Caki2 (cell line): ENCODE data around the gene ANKRD17. TPM values are rescaled to one million over a fixed set of nuclear protein-coding genes. Genes with fewer than 3 reads are reported as not detected.

ENCODE experiments used
- DNase-seq: peaks from one replicate; pipeline ENCODE4 v3.0.0-alpha.2; 2015; ENCODE audit warnings: low read depth
- in situ Hi-C: cut with HindIII; loops from 2 replicates; pipeline ENCODE4 v1.10.0; 2016; ENCODE audit warnings: low sequenced_read_pairs, low pct_unique_long_range_greater_than_20kb, mixed read lengths
- total RNA-seq: library from RNA; depleted of rRNA; stranded (reverse); fragments of >200 nt; shearing (Covaris generic); gene quantifications from 2 replicates; pipeline ENCODE4 v1.2.3, GENCODE V29; 2014; ENCODE audit warnings: low replicate concordance

Gene ANKRD17
- total RNA-seq, 1 experiment from 2014 or later, result 20.5 TPM

GRCh38 chr4:73166212-73166611 lies 92.4 kb downstream of the ANKRD17 start:
- in situ Hi-C loops, result no loop called here
- DNase-seq, result no peak

DNA sequence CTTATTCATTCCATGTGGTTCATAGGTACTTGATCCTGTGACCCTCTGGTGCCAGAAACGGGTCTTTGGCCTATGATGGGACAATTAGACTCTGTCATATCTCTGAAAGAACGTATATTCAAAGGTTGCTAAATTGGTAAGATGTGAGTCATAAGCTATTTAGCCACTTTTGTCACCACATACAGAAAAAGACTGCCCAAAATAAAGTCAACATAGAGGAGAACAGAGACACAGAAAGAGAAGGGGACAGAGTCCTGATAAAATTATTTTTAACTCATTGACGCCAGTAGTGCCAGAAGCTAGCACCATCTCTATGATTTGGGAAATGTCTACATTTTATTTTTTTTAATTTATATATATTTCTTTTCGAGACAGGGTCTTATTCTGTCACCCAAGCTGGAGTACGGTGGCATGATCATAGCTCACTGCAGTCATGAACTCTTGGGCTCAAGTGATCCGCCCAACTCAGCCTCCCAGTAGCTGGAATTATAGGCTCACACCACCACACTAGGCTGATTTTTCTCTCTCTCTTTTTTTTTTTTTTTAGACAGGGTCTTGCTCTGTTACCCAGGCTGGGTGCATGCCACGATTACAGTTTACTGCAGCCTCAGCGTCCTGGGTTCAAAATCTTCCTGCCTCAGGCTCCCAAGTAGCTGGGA lies 96.9 kb downstream of the ANKRD17 start:
- in situ Hi-C loops, result no loop called here
- DNase-seq, result no peak

- in situ Hi-C loops, result no loop called here
- no peak for DNase-seq
These were observed 102.2 kb downstream of the ANKRD17 start for GRCh38 chr4:73156394-73156793.

DNA sequence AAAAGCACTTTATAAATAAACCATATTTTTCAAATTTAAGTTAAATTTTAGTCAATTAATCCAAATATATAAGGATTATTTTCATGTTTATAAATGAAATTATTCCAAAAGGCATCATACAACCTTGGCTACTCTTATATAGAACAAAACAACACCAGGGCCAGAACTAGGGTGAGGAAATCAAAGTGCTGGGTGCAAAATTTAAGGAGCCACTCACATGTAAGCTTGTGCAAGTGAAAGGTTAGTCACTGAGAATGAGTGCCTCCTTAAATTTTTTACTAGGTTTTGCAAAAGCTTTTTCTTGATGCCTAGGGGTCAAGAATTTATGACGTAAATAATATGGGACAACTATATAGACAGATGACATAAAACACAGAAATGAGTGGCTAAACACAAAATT lies 105.7 kb downstream of the ANKRD17 start:
- no peak for DNase-seq
- in situ Hi-C loops, result no loop called here

DNA sequence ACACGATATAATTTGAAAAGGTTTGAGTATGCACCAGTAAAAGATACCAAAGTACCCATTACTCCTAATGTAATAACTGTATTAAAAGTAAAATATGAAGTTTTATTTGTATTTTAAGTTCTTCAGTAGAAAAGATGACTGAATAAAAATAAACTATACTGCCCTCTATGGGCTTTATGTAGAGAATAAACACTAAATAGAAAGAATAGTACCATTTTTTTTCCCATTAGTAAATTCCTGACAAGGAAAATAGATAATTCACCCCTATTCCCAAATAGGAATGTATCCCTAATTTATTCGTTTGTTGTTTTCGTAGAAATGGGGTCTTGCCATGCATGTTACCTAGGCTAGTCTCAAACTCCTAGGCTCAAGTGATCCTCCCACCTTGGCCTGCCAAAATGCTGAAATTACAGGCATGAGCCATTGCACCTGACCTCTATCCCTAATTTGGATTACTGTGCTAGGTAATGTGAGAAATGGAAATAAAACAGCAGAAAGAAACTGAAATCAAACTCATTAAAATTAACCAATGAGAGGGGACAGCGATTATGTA lies 115.5 kb downstream of the ANKRD17 start:
- no peak for DNase-seq
- in situ Hi-C loops, result no loop called here

DNA sequence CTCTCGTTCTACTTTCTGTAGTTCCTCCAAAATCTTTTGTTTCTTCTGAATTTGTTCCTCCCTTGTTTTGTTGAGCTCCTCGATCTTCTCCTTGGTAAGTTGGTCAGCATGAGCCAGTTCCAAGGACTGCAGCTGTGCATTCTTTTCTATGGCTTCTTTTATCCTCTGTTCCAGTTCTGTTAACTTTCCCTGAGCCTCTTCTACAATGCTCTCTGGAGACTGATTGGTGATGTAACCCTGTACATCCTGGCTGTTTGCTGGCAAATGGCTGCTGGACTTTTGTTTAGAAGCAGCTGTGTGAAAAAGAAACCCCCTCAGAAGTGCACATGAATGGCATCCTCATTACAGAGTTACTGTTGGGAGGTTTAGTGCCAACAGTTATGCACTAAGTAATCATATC lies 118.6 kb downstream of the ANKRD17 start:
- in situ Hi-C loops, result no loop called here
- DNase-seq, result no peak

GRCh38 chr4:73139245-73139644 lies 119.4 kb downstream of the ANKRD17 start:
- DNase-seq, result no peak
- in situ Hi-C loops, result no loop called here

DNA sequence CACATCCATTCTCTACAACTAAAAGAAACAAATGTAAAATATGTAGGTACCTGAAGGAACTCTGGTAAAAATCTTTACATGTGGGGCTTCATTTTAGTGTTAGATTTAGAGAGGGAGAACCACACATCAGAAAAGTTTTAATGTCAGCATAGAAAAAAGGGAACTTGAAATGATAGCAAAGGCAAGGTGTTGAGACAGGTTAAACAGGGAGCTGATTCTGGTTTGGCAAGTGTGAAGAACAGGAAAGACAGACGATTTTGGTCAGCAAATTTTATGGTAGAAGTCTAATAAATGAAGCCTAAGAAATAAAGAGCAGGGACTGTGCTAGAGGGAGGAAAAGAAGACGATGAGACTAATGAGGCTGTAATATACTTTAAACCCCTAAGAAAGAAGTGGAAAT lies 121.5 kb downstream of the ANKRD17 start:
- in situ Hi-C loops, result no loop called here
- DNase-seq, result no peak

DNA sequence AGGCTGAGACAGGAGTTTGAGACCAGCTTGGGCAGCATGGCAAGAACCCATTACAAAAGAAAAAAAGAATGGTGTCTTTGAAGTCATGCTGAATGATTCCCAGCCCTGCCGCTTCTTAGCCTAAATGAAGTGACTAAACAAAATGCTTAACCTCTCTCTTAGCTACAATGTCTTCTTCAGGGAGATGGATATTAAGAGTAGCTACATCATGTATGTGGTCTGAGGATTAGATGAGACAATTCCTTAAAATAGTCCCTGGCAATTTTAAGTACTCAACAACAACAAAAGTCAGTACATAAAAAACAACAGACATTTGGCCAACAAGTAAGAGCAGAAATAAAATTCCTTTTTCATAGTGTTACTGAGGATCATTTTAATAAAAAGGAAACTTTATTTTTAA lies 124.8 kb downstream of the ANKRD17 start:
- DNase-seq, result no peak
- in situ Hi-C loops, result no loop called here

DNA sequence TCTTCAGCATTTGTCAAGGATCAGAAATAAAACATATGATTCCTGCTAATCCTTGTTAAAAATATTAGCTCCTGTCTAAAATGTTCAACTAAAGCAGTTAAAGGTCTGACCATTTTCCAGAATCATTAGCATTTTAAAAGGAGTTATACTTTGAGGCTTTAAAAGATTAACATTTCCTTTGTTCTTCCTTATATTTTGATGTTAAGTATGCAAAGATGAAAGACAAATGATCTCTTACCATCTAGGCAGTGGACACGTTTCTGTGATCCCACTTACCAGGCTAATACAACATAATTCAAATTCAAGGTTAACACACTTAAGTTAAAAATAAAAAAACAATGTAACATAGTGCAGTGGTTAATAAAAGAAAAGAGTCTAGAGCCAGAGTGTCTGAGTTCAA lies 127.3 kb downstream of the ANKRD17 start:
- no peak for DNase-seq
- in situ Hi-C loops, result no loop called here

GRCh38 chr4:73129319-73129718 lies 129.3 kb downstream of the ANKRD17 start:
- in situ Hi-C loops, result no loop called here

DNA sequence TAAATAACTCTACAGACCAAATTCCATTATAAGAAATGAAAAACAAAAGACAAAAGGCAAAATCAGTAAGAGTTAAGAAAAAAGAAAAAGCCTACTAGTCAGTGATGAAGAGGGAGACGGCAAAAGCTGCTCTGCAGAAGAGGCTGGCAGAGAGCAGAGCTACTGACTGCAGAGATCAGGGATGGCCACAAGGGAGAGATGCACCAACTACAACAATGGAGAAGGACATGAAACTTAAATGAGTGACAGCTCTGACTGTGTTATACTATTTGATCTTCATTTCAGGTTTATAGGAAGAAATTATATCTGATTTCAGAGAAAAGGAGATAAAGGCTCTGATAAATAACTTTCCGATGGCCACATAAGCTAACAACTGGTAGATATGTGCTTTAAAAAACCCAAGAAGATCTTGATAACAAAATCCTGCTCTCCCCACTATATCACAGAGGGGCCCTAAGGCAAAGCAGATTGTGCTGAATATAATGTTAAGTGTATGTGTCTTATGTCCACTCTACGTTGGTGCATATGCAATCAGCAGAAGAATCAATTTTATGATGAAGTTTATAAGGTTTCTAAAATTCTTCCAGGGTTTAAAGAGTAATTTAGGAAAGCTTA lies 130.7 kb downstream of the ANKRD17 start:
- in situ Hi-C loops, result no loop called here
- DNase-seq, result no peak

More at GRCh38 chr4:73129319-73129718, 129.3 kb downstream of the ANKRD17 start:
- DNase-seq, result no peak

DNA sequence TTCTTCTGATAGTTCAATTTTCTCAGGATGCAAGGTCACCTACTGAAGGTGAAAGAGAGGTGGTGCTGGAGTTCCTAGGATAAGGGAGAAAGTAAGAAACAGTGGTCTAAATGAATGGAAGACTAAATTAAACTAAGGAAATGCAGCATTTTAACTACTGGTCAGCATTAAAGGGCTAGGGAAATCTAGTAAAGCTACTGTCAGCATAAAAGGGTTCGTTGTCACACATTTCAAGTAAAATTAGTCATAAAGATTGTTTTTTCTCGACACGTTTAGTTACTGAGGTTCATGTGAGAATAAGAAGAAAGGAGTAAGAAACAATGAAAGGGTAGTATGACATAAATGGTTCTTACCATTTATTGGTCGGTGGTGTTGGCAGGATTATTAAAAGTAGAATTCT lies 149.1 kb downstream of the ANKRD17 start:
- DNase-seq, result no peak
- in situ Hi-C loops, result no loop called here

DNA sequence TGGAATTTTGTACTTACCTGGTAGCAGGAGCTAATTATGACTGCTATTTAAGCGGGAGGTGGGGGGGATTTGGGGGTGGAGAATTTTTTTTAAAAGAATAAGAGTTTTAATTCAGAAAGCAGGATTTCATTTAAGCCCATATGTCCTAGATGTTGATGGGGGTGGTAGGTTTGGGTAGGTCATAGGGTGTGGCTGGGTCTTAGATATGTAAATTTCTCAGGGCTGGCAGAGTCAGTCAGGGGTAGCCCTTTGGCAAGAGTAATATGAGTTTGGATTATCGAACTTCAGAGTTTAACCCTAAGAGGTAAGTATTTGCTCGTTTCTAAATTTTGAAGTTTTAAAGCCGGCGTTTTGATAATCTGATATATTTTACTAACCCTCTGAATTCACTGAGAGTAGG lies 153.9 kb downstream of the ANKRD17 start:
- no peak for DNase-seq
- in situ Hi-C loops, result no loop called here

DNA sequence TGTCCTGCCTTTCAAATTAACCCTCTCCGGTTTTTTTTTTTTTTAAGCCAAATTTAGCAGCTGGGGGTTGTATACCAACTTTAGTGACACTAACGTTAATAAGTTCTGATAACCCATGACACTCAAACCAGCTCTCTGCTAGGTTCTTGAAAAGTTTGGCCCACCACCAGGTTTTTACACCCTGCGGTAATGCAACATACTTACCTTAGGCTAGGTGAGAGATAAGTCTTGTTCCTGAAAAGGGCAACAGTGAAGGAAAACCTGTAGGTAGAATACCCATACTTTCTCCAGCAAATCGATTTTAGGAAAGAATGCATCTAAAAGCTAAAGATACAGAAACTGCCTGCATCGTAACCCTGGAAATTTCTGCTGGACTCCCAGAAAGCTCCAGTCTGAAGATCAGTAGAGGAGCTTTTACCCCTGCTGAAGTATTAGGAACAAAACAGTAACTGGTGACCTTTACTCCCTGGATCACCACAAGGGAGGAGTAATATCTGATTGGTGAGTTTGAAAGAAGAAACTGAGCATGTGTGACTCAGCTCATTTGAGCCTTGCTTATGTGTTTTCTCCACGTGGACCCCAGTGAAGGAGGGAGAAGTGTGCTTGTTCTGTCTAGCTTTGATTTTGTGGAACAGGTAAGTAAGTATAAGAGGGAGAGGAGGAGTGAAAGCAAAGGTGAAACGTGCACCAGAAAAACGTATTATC lies 154.6 kb downstream of the ANKRD17 start:
- in situ Hi-C loops, result no loop called here
- peak; percentile 73 for DNase-seq

- DNase-seq, result no peak
- in situ Hi-C loops, result no loop called here
These were observed 159.5 kb downstream of the ANKRD17 start for GRCh38 chr4:73099143-73099542.

DNA sequence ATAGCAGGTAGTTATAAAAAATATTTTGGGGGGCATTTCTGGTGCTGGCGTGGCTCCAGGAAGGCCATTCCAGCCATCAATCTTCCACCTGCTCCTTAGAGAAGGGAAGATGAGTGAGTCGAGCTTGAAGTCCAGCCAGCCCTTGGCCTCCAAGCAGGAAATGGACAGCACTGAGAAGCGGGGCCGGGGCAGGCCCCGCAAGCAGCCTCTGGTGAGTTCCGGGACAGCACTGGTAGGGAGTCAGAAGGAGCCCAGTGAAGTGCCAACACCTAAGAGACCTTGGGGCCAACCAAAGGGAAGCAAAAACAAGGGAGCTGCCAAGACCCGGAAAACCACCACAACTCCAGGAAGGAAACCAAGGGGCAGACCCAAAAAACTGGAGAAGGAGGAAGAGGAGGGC lies 159.9 kb downstream of the ANKRD17 start:
- no peak for DNase-seq
- in situ Hi-C loops, result no loop called here

DNA sequence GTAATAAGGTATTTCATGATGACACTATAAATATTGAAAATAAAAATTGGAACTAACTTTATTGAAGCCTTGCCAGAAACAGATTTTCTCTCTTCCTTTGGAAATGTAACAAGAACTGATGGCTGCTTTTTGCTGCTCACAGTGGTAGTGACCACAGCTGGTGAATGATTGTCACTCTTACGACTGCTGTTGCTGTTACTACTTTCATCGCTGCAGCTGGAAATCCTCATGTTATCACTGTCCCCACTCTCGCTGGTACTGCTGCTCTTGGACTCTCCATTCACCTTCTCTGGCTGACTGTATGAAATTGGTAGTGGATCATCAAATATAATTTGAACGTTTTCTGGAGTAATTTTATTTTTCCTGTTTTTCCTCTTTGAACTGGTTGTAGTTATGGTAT lies 160.6 kb downstream of the ANKRD17 start:
- in situ Hi-C loops, result no loop called here
- no peak for DNase-seq

GRCh38 chr4:73092868-73093267 lies 165.7 kb downstream of the ANKRD17 start:
- DNase-seq, result no peak
- in situ Hi-C loops, result no loop called here
